ENCODE measurements around the gene NOL3. TPM values are rescaled to one million over a fixed set of nuclear protein-coding genes. Genes with fewer than 3 reads are reported as not detected.

NOL3 gene
- total and polyA plus RNA-seq, 2 of the 13 experiments (the other 11 are each of a cell fraction or from before 2014, with no cell fraction given) = 5.7 to 20.5 TPM

GRCh38 chr16:67207249-67208091 lies 37.1 kb downstream of the NOL3 start (continued):
- TF ChIP-seq E2F2 (CRISPR knock-in tag; IDR thresholded peaks at IDR 0.05; ENCODE audit: borderline replicate concordance) = no peak
- TF ChIP-seq TBX2 (CRISPR knock-in tag; IDR thresholded peaks at IDR 0.05; ENCODE audit: borderline replicate concordance) = peak; percentile 49; the same call in 1 of the 2 replicates
- no peak for TF ChIP-seq ZNF282 (IDR thresholded peaks at IDR 0.05; ENCODE audit: partially characterized antibody)
- no peak for TF ChIP-seq NCOA2 (CRISPR knock-in tag; IDR thresholded peaks at IDR 0.05)
- TF ChIP-seq ETV6 (CRISPR knock-in tag; conservative IDR thresholded peaks at IDR 0.05) = no peak
- TF ChIP-seq ZNF292 (CRISPR knock-in tag; IDR thresholded peaks at IDR 0.05; ENCODE audit: borderline replicate concordance, low read depth) = peak; percentile 18; the same call in 1 of the 2 replicates
- TF ChIP-seq ISL2 (CRISPR knock-in tag; IDR thresholded peaks at IDR 0.05) = no peak
- TF ChIP-seq RAD21 (CRISPR knock-in tag; IDR thresholded peaks at IDR 0.05) = 0 out of 2 replicates have a peak, but pooled peaks have one; percentile 24
- TF ChIP-seq NFE2 (CRISPR knock-in tag; IDR thresholded peaks at IDR 0.05) = peak; percentile 75; the same call in 1 of the 2 replicates
- TF ChIP-seq ZNF576 (CRISPR knock-in tag; IDR thresholded peaks at IDR 0.05) = no peak
- peak; percentile 23; the same call in 1 of the 2 replicates for TF ChIP-seq ZNF609 (CRISPR knock-in tag; IDR thresholded peaks at IDR 0.05; ENCODE audit: borderline replicate concordance)
- no peak for TF ChIP-seq ZNF720 (CRISPR knock-in tag; IDR thresholded peaks at IDR 0.05)
- TF ChIP-seq LBX2 (CRISPR knock-in tag; IDR thresholded peaks at IDR 0.05; ENCODE audit: borderline replicate concordance) = peak; percentile 60; the same call in 1 of the 2 replicates
- 0 out of 2 replicates have a peak, but pooled peaks have one; percentile 52 for TF ChIP-seq NR2C2 (CRISPR knock-in tag; IDR thresholded peaks at IDR 0.05; ENCODE audit: borderline replicate concordance)
- no peak for TF ChIP-seq AKNA (CRISPR knock-in tag; IDR thresholded peaks at IDR 0.05; ENCODE audit: borderline replicate concordance)
- TF ChIP-seq CHCHD3 (CRISPR knock-in tag; IDR thresholded peaks at IDR 0.05) = no peak
- TF ChIP-seq ZNF468 (CRISPR knock-in tag; IDR thresholded peaks at IDR 0.05) = no peak
